ENCODE measurements around the gene IRAK2.
"Not testable (repeated sequence)": the region's sequence is repeated elsewhere in the genome, so short reads cannot be mapped to it uniquely, and the experiment has no call there.

IRAK2 gene

DNA sequence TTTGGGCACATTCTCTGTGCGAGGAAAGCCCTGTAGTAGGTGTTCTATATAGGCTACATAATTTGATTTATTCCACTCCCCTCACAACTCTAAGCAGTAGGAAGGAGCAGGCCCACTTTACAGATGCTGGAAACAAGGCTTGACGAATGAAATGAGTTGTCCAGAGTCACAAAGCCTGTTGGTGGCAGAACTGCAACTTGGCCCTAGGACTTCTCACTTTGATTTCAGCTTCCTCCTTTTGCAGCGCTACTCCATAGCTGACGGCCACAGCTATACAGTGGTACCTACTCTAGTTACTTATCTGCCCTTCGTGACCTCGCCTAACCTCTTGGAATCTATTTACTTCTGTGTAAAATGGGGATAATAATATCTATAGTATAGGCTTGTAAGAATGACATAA, 2.5 kb upstream of the IRAK2 start:
- DNase-seq, result no peak

DNA sequence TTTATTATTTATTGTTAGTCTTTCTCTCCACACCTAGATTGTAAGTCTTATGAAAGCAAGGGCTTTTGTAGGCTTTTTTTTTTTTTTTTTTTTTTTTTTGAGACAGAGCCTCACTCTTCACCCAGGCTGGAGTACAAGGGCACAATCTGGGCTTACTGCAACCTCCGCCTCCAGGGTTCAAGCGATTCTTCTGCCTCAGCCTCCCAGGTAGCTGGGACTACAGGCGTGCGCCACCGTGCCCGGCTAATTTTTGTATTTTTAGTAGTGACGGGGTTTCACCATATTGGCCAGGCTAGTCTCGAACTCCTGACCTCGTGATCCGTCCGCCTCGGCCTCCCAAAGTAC, 546 bp upstream of the IRAK2 start:
- not testable (repeated sequence) for DNase-seq

DNA sequence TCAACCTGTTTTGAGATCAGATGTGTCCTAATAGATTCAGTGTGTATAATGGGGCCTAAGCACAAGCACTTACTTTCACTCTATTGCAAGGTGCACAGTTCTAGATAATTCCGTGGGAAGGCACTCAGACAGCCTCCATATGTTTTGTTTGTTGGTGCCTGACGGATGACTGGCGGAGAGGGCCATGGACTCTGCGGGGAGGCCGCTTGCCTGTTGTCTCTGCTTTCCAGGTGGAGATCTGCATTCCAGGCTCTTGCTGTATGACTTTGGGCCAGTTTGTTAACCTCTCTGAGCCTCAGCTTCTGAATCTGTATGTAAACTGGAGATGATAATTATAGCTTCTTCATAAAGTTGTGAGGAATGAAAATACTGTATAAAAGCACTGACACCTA, 1.5 kb downstream of the IRAK2 start:
- no peak for DNase-seq

DNA sequence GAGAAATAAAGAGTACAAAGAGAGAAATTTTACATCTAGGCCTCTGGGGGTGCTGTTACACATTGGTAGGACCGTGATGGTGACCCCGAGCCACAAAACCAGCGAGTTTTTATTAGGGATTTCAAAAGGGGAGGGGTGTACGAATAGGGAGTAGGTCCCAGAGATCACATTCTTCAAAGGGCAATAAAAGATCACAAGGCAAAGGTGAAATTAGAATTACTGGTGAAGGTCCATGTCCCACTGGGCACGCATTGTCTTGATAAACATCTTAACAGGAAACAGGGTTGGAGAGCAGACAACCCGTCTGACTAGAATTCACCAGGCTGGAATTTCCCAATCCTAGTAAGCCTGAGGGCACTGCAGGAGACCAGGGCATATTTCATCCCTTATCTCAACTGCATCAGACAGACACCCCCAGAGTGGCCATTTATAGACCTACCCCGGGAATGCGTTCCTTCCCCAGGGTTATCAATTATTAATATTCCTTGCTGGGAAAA, 4.3 kb downstream of the IRAK2 start:
- DNase-seq, result no peak

DNA sequence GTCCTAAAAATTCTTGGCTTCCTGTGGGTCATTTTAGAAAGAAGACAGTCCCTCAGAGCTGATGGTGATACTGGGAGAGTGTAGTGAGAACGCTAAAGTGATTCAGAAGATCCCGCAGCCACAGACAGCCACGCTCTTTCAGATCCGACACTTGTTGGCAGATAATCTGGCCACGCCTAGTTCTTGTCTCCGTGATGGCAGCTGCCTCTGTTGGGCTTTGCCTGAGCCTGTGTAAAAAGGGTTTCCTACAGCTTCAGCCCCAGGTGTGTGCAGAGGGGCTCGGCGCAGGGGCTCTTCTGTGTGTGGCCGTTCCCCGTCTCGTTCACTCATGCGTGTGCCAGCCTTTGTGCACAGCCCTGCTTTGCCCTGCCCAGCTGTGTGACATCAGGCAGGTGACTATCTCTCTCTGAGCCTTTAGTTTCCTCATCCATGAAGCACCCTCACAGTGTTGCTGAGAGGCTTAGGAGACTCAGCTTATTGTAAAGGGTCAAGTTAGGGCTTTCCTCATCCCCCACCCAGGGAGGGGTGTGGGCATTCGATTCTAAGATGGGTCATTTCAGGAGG, 6.3 kb downstream of the IRAK2 start:
- no peak for DNase-seq

DNA sequence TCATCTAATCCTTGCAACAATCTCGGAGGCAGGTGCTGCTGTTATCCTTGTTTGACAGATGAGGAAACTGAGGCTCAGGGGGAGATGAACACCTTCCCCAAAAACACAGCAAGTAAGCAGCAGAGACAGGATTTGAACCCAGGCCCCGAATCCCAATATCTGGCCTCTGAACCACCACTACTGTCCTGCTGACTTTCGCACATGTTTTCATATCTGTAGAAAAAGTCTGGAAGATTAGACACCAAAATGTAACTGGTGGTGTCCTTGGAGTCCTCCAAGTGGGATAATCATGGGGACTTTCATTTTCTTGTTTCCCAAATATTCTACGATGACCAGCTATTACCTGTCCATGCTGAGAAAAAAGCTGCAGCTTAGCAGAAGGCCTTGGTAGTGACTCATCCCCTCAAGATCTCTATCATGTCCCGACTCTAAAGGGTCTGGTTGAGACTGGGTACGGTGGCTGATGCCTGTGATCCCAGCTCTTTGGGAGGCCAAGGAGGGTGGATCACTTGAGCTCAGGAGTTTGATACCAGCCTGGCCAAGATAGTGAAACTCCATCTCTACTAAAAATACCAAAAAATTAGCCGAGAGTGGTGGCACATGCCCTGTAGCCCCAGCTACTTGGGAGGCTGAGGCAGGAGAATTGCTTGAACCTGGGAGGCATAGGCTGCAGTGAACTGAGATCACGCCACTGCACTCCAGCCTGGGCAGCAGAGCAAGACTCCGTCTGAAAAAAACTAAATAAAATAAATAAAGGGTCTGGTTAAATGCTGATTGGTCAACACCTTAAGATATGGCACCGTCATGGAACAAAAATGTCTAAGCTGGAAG, 8.6 kb downstream of the IRAK2 start:
- DNase-seq, result no peak

DNA sequence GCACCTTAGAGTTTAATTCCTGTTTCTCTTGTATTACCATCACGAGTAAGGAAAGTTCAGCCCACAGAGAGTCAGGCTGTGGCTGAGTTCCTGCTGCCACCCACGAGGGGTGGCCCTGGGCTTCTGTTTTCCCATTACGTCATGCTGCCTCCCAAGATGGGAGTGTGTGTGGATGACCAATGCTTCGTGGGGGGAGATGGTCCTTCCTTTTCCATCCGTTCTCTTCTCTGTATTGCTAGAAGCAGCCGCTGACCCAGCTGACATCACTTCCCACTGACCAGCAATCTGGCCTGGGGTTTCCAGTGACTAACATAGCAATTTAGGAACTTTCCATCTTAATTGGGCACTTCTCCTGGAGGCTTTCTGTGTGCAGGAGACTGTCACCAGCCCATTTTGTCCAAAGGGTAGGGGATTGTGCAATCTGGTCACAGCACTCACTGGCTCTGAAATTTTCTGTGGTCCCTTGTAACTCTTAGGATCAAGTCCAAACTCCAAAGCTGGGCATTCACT, 9.3 kb downstream of the IRAK2 start:
- DNase-seq, result no peak

DNA sequence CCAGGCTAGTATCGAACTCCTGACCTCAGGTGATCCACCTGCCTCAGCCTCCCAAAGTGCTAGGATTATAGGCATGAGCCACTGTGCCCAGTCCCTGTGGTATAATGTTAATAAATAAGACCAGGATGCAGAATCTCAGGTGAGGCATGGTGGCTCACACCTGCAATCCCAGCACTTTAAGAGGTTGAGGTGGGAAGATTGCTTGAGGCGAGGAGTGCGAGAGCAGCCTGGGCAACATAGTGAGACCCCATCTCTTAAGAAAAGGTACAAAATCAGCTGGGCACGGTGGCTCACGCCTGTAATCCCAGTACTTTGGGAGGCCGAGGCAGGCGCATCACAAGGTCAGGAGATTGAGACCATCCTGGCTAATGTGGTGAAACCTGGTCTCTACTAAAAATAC, 10.6 kb downstream of the IRAK2 start:
- not testable (repeated sequence) for DNase-seq

DNA sequence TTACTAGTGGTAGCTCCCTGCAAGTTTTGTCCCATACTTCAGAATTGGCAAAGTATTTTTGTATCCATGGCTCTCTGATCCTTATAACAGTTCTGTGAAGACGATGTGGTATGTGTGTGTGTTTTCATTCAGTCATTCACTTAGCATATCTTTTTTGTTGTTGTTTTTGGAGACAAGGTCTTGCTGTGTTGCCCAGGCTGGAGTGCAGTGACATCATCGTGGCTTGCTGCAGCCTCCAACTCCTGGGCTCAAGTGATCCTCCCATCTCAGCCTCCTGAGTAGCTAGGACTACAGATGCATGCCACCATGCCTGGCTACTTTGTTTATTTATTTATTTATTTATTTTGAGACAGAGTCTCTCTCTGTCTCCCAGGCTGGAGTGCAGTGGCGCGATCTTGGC, 11.4 kb downstream of the IRAK2 start:
- DNase-seq, result not testable (repeated sequence)

DNA sequence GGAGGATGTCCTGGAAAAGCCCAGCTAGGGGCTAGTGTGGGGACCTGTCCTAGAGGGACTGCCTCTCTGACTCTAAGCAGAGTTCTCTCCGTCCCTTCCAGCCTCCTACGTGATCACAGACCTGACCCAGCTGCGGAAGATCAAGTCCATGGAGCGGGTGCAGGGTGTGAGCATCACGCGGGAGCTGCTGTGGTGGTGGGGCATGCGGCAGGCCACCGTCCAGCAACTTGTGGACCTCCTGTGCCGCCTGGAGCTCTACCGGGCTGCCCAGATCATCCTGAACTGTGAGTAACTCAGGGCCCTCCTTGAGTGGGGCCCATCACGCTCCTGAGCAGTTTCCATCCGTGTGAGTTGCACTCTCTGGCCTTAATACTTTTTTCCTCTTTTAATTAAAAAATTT, 13.0 kb downstream of the IRAK2 start:
- no peak for DNase-seq

DNA sequence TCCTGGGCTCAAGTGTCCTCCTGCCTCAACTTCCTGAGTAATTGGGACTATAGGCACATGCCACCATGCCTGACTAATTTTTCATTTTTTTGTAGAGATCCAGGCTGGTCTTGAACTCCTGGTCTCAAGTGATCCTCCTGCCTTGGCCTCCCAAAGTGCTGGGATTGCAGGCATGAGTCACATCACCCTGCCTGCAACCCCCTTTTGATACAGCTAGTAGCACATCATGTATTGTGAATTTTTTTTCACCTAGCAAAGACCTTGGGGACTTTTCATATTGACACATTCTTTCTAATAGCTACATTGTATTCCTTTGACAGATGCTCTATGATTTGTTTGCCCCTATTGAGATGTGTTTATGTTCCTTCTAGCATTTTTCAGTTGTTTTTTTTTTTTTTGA, 14.2 kb downstream of the IRAK2 start:
- DNase-seq, result no peak

DNA sequence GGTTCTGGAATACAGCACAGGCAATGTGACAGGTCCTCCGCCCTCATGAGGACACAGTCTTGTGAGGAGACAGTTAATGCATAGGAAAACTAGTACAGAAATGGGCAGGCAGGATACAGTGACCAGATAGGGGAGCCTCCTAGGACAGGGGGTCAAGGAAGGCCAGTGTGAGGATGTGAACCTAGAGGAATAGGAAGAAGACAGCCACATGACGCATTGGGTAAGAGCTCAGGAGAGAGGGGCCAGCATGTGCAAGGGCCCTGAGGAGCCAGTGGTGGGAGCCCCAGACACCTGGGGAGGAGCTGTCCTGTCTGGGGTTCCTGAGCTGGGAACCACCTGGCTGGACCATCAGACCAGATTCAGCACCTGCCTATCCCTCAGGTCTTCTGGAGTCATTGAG, 15.6 kb downstream of the IRAK2 start:
- DNase-seq, result no peak

DNA sequence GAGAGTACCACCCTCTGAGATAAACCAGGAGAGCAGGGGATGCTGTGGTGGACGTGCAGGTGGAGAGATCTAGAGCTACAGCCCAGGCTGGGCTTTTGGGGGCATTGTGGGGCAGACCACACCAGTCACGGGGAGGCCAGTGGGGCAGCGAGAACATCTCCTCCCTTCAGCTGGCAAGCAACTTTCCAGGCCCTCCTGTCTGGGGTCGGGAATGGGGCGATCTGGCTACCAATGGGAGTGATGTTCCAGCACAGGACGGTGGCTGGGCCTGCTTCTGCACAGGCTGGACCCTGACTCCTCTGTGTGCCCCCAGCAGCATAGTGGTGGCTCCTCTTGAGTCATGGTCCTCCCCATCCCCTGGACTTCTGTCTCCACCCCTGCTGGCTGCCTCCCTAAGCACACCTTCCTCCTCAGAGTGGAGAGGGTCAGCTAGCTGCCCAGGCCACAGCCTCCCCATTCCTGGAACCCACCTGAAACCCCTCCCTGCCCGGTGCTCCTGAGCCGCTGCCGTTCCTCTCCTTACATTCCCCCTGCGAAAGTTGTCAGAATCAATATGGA, 16.1 kb downstream of the IRAK2 start:
- no peak for DNase-seq

DNA sequence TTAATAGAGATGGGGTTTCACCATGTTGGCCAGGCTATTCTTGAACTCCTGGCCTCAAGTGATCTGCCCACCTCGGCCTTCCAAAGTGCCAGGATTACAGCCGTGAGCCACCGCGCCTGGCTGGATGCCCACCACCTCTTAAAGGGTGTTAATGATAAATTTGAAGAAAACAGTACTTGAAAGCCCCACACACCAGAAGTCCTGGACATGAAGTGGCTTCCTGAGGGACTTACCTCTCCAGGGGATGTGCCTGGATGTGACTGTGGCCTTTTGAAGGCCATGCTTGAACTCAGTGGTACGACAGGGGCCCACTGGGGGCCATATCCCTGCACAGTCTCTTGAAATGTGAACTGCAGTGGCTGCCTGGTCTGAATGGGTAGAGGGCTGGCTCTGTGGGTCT, 18.2 kb downstream of the IRAK2 start:
- DNase-seq, result no peak

DNA sequence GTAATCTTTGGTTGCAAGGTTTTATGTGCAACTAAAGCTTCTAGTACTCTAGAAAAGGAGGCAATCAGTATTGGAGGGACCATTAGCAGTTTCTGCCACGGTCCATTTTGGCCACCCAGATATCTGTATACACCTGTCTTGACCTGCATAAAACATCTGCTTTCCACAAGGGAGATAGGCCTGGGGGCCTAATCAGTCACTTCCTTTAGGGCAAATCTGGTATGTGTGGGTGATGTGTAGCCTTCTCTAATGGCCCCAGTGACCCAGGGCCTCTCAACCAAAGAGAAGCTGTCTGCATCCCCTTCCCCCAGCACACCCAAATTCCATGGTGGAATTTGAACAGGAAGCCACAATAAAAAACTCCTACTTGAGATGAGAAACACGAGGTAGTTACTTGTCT, 19.5 kb downstream of the IRAK2 start:
- DNase-seq, result no peak

DNA sequence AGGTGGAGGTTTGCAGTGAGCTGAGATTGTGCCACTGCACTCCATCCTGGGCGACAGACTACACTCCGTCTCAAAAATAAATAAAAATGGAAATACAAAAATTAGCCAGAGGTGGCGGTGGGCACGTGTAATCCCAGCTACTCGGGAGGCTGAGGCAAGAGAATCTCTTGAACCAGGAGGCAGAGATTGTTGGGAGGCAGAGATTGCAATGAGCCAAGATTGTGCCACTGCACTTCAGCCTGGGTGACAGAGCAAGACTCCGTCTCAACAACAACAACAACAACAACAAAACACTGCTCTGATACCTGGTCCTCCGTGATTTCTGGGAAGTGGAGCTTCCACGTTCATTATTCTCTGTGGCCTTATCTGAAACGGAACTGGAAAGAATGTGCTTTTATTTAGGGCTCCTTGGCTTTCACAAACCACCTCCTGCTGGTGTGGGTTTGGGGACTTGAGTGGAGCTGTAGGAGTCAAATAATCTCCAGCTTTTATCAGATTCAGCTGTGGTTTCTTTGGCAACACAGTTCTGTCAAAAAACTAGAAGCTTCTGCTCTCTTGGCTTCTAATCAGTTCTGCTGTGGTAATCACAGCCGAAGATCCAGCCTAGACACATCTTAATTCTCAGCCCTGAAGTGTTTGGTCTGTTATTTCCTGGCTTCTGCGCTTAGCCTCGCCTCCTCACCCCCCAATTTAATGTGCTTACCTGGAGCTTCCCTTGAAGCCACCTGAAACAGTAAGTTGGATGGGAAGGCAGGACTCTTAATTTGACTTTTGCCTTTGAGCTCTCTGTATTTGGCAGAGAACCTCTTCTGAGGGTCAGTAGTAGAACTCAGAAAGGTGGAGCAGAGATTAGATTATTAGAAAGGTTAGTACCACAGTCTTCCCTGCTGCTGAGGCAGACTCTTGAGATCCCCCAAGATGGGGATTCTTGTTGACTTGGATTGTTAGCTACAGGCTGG, 21.4 kb downstream of the IRAK2 start:
- DNase-seq, result no peak

DNA sequence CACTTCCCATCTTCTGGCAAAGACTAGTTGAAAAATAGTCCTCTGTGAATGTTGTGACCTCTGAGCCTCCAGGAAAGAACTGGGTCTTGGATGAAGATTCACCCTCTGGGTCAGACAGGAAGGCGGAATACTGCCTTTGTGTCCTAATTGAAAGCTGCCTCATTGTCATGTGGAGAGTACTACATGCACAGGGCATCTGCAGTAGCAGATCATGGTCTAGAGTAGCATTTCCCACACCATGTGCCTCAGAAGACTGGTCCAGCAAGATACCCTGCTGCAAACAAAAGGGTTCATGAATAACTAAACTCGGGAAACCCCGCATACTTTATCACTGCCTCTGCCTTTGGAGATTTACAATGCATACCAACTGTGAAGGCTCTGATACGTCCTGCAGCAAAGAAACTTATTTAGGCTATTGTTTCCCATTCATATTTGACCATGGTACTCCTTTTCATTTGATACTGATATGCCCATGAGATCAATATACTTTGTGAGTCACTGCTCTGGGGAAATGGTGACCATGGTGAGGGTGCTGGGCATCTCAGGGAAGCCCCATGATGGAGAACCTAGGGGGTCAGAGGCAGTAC, 22.7 kb downstream of the IRAK2 start:
- DNase-seq, result no peak

DNA sequence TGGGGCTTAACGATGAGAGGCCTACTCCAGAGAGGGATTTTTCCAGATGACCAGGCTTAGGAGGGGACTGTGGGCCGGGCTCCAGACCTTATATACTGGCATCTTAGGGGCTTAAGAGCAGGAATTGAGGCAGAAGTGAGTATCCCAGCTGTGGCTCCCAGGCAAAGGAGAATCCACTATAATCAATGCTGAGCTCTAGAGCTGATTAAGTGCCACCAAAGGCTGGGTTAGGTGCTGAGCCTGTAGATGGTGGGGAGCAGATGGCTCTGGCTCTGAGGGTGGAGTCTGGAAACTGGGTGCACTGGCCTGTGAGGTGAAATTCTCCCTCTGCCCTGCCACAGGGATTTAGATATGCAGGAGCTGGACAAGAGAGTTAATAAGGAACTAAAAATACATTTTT, 23.2 kb downstream of the IRAK2 start:
- DNase-seq, result no peak

DNA sequence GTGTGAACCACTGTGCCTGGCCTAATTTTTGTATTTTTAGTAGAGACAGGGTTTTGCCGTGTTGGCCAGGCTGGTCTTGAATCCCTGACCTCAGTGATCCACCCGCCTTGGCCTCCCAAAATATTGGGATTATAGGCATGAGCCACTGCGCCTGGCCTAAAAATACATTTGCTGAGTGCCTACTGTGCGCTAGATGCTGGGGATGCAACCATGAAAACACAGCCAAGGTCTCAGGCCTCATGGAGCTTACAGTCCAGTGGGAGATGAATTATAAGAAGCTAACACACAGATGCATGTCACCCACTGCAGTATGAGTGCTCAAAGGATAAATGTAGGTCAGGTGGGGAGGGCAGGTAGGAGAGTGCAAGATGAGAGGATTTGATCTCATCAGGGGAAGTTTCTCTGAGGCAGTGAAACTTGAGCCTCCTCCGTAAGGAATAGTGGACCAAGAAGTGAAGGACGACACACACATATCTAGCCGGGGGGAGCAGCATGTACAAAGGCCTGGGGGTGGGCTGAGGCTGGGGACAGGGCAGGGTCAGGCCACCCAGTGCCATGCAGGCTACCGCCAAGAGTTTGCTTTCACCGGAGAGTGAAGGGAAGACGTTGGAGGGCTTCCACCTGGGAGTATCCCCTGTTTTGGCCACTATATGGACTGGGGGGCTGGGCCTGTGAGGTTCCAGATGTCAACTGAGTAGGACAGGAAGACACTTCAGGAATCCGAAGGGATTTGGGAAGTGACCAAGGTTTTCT, 24.3 kb downstream of the IRAK2 start:
- DNase-seq, result no peak

DNA sequence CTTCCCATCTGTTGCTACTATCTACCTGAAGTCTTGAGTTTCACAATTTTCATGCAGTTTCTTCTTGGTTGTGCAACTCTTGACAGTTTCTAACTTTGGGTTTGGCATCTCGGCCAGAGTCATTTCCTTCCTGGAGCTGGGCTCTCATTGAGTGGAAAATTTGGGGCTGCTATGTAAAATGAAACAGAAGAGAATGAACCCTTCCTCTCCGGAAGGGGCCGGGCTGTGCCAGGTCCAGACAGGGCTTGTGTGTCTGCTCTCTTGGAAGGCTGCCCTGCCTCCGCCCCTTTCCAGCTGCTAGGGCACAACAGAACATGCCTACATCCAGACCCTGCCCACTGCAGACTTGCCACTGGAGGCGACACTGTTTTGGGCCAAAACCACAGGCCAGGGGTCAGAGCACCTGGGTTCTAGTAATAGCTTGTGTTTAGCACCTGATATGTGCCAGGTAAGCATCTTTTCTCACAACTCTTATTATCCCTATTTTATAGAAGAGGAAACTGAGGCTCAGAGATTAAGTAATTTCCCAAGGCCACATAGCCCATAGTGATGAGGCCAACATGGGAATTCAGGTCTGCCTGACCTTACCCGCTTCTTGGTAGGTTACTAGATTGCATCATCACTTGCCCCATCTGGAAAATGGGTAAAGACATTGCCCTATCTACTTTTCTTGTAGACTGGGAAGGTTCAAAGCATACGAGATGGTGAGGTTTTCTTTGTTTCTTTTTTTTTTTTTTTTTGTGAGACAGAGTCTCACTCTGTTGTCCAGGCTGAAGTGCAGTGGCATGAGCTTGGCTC, 25.0 kb downstream of the IRAK2 start:
- no peak for DNase-seq

Measured in NCI-H1092 (cell line).